Measurements from ENCODE around the gene RHOT2.
"Not testable (repeated sequence)": the region's sequence is repeated elsewhere in the genome, so short reads cannot be mapped to it uniquely, and the experiment has no call there.

The RHOT2 gene

GRCh38 chr16:702341-702740 lies 34.4 kb downstream of the RHOT2 start:
- no peak for DNase-seq

- no peak for DNase-seq
Observed at GRCh38 chr16:703406-703805, 35.5 kb downstream of the RHOT2 start.

- no peak for DNase-seq
Observed at GRCh38 chr16:704047-704446, 36.1 kb downstream of the RHOT2 start.

GRCh38 chr16:704552-705380 lies 36.8 kb downstream of the RHOT2 start:
- no peak for DNase-seq

GRCh38 chr16:705431-706188 lies 37.7 kb downstream of the RHOT2 start, which contains the start of gene FBXL16:
Gene FBXL16, minus strand, starts transcription at chr16:705801. Its CDS starts 8,396 bp downstream, at chr16:697405.
- peak; percentile 43 for DNase-seq

- no peak for DNase-seq
Observed at GRCh38 chr16:706189-707061, 38.5 kb downstream of the RHOT2 start.

GRCh38 chr16:707062-707538 lies 39.2 kb downstream of the RHOT2 start:
- DNase-seq: no peak

GRCh38 chr16:708019-708418 lies 40.1 kb downstream of the RHOT2 start:
- DNase-seq: no peak

GRCh38 chr16:708959-709358 lies 41.0 kb downstream of the RHOT2 start:
- no peak for DNase-seq

GRCh38 chr16:709566-710499 lies 41.9 kb downstream of the RHOT2 start:
- DNase-seq: peak; percentile 89

GRCh38 chr16:710500-711075 lies 42.7 kb downstream of the RHOT2 start:
- DNase-seq: no peak

- no peak for DNase-seq
Observed at GRCh38 chr16:711084-711483, 43.2 kb downstream of the RHOT2 start.

GRCh38 chr16:711548-712320 lies 43.8 kb downstream of the RHOT2 start:
- DNase-seq: peak; percentile 45

GRCh38 chr16:712740-713250 lies 44.9 kb downstream of the RHOT2 start:
- not testable (repeated sequence) for DNase-seq

- DNase-seq: no peak
Observed at GRCh38 chr16:714079-714478, 46.1 kb downstream of the RHOT2 start.

- peak; percentile 41 for DNase-seq
Observed at GRCh38 chr16:714558-715476, 46.9 kb downstream of the RHOT2 start, which contains the start of gene METRN. Gene METRN, plus strand, starts transcription at chr16:715118. Its CDS starts 172 bp downstream, at chr16:715290.

- no peak for DNase-seq
Observed at GRCh38 chr16:715477-716199, 47.7 kb downstream of the RHOT2 start.

- no peak for DNase-seq
Observed at GRCh38 chr16:716200-716568, 48.3 kb downstream of the RHOT2 start.
